Naive B cell (primary cell): ENCODE measurements around the gene SLC5A5. TPM values are rescaled to one million over a fixed set of nuclear protein-coding genes. Genes with fewer than 3 reads are reported as not detected.

Experiments
- ATAC-seq, 2 donors: fragments of 150-1000 bp; cut with Tn5 transposase; 2 replicates each; pipeline ENCODE4 v1.10.0; 2021; ENCODE audit warnings: low read depth in 2 of 2, mild to moderate bottlenecking in 2 of 2, moderate library complexity in 2 of 2
- DNase-seq: peaks from one replicate; pipeline ENCODE4 v3.0.0; 2022
- H3K27ac Mint-ChIP-seq, 6 donors: one replicate each; pipeline ENCODE4 v1.8.0; 2020 to 2022; ENCODE audit warnings: mild to moderate bottlenecking in 6 of 6, mixed read lengths in 6 of 6, moderate library complexity in 5 of 6, inconsistent platforms in 2 of 6
- H3K27me3 Mint-ChIP-seq, 3 donors: one replicate each; pipeline ENCODE4 v1.8.0; 2021 to 2022; ENCODE audit warnings: mixed read lengths in 3 of 3, mild to moderate bottlenecking in 1 of 3
- H3K36me3 Mint-ChIP-seq, 2 donors: one replicate each; pipeline ENCODE4 v1.8.0; 2020 to 2022; ENCODE audit warnings: mixed read lengths in 2 of 2, inconsistent platforms in 1 of 2, mild to moderate bottlenecking in 1 of 2
- H3K4me1 Mint-ChIP-seq, 3 donors: one replicate each; pipeline ENCODE4 v1.8.0; 2020 to 2022; ENCODE audit warnings: mixed read lengths in 3 of 3, inconsistent platforms in 1 of 3, mild to moderate bottlenecking in 1 of 3, moderate library complexity in 1 of 3
- H3K4me3 Mint-ChIP-seq, 8 donors: one replicate each; pipeline ENCODE4 v1.8.0; 2020 to 2022; ENCODE audit warnings: mild to moderate bottlenecking in 8 of 8, mixed read lengths in 8 of 8, moderate library complexity in 8 of 8, inconsistent platforms in 2 of 8
- H3K9me3 Mint-ChIP-seq, 7 donors: one replicate each; pipeline ENCODE4 v1.8.0; 2020 to 2022; ENCODE audit warnings: mixed read lengths in 7 of 7, mild to moderate bottlenecking in 5 of 7, inconsistent platforms in 2 of 7, moderate library complexity in 1 of 7
- polyA plus RNA-seq, 6 donors: library from polyadenylated mRNA; unstranded; fragments of 300-500 nt; fragmentation: Illumina TruSeq; gene quantifications; one replicate each; pipeline ENCODE4 v1.2.3, GENCODE V29; 2021; ENCODE audit warnings: low read depth in 6 of 6

SLC5A5 gene
- polyA plus RNA-seq, 6 donors from 2014 or later = 0.07 to 0.80 (median 0.19) TPM; not detected in 1

DNA sequence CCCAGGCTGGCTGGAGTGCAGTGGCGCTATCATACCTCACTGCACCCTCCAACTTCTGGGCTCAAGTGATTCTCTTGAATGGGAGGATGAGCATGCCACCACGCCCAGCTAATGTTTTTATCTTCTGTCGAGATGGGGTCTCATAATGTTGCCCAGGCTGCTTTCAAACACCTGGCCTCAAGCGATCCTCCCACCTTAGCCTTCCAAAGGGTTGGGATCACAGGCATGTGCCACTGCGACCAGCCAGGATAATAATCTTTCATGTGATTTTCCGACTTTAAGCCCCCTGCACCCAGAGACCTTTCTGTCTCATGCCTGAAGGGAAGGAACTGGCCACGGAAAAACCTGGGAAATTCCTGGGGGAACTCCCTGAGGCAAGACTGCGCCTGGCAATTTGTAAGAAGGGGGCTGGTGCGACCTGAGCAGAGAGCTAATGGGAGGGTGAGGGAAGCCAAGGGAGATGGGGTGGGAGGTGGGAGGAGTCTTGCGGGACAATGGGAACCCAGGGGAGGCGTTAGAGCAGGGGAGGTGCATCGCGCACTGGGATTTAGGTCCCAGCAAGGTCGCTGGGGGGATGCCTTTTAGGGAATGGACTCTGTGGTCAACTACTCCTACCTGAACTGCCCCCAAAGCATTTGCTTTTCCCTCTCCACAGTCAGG, 59.9 kb downstream of the SLC5A5 start:
- ATAC-seq (no peak), DNase-seq (no peak)
- Mint-ChIP-seq H3K27ac (peak overlapping the region in 5 of 6 donors; percentile 26 to 98 (median 67)), H3K4me1 (peaks cover 11 to 25% (median 18%) of the 10 kb centered on the region in 3 donors), H3K36me3 (no peaks in the 10 kb centered on the region), H3K4me3 (peak overlapping the region; percentile 62 to 94 (median 76)), H3K9me3 (no peaks in the 10 kb centered on the region), H3K27me3 (peaks cover 0 to 6% (median 4%) of the 10 kb centered on the region in 3 donors)

DNA sequence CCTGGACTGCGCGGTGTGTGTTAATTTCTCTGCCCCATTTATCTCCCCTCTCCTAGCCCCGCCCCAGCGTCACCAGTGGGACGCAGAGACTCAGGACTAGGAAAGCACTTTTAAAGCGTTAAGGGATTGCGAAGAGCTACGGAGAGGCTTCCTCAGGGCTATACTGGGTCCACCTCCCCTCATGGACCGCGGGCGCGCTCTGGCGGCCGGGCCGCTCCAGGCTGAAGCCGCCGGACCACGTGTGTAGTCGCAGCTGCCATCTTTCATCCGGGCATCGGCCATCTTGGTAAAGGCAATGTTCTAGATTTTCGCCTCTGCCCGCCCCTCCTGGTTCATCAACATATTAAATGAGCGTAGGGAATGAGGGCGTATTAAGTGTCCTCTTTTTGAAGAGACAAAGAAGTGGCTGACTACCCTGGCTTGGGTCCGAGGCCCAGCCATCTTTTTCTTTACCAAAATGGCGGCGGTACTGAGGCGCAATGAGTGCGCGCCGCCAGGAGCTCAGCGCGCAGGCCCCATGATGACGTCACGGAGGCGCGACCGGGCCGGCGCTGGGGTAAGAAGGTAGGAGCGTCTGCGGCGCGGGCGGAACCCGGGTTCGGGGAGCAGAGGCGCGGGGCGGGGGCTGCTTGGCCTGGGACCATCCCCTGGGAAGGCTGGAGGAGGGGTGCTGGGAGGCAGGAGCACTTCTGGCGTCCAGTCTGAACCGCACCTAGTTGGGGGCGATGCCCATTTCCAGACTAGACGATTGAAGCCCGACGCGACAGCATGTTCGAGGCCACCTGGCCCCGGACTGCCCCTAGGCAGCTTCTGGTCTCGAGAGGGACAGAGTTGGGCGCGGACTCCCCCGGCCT, 61.0 kb downstream of the SLC5A5 start, which contains the start of gene CCDC124:
CCDC124 (plus strand) TSS at position 531 of the 854 bp plus-strand sequence. CDS start 3,406 bp downstream, outside the sequence.
- no peaks in the 10 kb centered on the region for H3K36me3 Mint-ChIP-seq
- no peaks in the 10 kb centered on the region for H3K9me3 Mint-ChIP-seq
- peaks cover 11 to 25% (median 18%) of the 10 kb centered on the region in 3 donors for H3K4me1 Mint-ChIP-seq
- H3K27ac Mint-ChIP-seq = peak within 1 kb of the TSS; percentile 90 to 99 (median 98)
- H3K4me3 Mint-ChIP-seq = peak within 1 kb of the TSS; percentile 83 to 97 (median 94)
- ATAC-seq = peak; percentile 95 to 97
- DNase-seq = peak; percentile 94
- H3K27me3 Mint-ChIP-seq = no peaks in the 10 kb centered on the region

DNA sequence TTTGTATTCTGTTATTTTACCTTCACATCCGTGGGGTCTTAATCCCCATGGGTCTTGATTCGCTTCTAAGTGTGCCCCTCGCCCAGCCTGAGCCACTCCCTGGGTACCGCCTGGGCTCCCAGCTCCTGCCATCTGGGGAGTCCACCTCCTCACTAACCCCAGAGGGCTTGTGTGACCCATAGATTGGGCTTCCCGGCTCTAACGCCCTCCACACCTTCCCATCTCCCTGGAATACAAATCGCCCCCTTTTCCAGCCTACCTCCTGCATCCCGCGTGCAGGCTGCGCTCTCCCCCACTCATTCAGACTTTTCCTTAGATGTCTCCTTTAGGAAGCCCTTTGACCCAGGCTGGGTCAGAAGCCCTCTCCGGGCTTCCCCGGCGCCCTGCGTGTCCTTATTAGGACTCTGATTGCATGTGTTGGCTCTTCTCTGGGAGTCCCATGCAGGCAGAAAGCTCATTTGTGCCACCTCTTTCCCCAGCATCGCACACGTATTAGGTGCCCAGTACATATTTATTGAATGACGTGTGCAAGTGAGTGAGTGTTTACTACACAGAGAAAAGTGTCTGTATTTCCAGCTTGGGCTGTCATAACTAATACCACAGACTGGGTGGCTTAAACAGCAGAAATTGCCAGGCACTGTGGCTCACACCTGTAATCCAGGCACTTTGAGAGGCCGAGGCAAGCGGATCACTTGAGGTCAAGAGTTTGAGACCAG, 61.8 kb downstream of the SLC5A5 start:
- ATAC-seq (no peak), DNase-seq (no peak)
- H3K27me3 Mint-ChIP-seq = no peaks in the 10 kb centered on the region
- peak overlapping the region; percentile 90 to 99 (median 98) for H3K27ac Mint-ChIP-seq
- peak overlapping the region; percentile 83 to 97 (median 94) for H3K4me3 Mint-ChIP-seq
- no peaks in the 10 kb centered on the region for H3K36me3 Mint-ChIP-seq
- H3K9me3 Mint-ChIP-seq = no peaks in the 10 kb centered on the region
- peaks cover 11 to 28% (median 18%) of the 10 kb centered on the region in 3 donors for H3K4me1 Mint-ChIP-seq

DNA sequence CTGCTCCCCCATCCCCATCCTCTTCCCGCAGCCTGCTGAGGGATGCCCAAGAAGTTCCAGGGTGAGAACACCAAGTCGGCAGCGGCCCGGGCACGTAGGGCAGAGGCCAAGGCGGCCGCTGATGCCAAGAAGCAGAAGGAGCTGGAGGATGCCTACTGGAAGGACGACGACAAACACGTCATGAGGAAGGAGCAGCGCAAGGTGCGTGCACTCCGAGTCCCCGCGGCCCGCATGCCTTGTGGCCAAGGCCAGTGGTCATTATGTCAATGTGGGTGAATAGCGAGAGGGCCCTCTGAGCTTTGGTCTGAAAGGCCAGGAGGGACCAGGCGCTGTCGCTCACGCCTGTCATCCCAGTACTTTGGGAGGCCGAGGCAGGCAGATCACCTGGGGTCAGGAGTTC, 64.6 kb downstream of the SLC5A5 start:
- Mint-ChIP-seq H3K4me1 (peaks cover 11 to 26% (median 18%) of the 10 kb centered on the region in 3 donors), H3K27me3 (no peaks in the 10 kb centered on the region), H3K9me3 (no peaks in the 10 kb centered on the region), H3K27ac (no peak overlapping the region), H3K36me3 (no peaks in the 10 kb centered on the region), H3K4me3 (no peak overlapping the region)
- DNase-seq = no peak
- no peak for ATAC-seq

DNA sequence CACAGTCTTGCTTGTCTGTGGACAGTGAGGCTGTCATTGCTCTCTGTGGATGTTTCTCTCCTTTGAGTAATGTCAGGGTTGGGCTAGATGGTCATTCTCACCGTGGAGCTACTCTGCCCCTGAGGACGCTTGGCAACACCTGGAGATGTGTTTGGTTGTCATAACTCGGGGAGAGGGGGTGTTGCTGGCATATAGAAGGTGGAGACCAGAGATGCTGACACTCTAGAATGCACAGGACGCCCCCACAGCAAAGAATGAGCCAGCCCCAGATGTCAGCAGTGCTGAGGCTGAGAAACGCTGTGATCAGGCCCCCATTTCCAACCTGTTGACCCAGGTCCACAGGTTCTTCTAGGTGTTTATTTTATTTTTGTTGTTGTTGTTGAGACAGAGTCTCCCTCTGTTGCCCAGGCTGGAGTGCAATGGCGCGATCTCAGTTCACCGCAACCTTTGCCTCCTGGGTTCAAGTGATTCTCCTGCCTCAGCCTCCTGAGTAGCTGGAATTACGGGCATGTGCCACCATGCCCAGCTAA, 65.7 kb downstream of the SLC5A5 start:
- ATAC-seq (no peak), DNase-seq (no peak)
- Mint-ChIP-seq H3K27ac (peak overlapping the region in 1 of 6 donors; percentile 66), H3K4me1 (peaks cover 11 to 17% (median 15%) of the 10 kb centered on the region in 3 donors), H3K36me3 (no peaks in the 10 kb centered on the region), H3K27me3 (no peaks in the 10 kb centered on the region), H3K4me3 (no peak overlapping the region), H3K9me3 (no peaks in the 10 kb centered on the region)

DNA sequence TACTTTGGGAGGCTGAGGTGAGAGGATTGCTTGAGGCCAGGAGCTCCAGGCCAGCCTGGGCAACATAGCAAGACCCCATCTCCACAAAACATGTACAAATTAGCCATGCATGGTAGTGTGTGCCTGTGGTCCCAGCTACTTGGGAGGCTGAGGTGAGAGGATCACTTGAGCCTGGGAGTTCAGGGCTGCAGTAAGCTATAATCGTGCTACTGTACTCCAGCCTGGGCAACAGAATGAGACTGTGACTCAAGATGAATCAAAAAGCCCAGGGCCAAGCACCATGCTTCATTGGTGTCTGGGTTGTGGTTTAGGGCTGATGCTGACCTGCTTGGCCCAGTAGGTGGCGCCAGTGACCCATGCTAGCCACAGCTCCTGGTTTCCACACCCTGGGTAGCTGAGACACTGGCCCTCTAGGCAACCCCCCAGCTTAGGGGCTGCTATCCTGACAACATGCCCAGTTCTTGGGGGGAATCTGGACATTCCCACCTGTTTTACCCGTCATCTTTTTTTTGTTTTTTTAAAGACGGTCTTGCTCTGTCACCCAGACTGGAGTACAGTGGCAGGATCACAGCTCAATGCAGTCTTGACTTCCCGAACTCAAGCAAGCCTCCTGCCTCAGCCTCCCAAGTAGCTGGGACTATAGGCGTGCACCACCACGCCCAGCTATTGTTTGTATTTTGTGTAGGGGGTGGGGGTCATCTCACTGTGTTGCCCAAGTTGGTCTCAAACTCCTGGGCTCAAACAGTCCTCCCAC, 66.5 kb downstream of the SLC5A5 start:
- H3K27me3 Mint-ChIP-seq = no peaks in the 10 kb centered on the region
- H3K4me3 Mint-ChIP-seq = peak overlapping the region in 1 of 8 donors; percentile 66
- DNase-seq (peak; percentile 81), ATAC-seq (peak; percentile 99)
- H3K9me3 Mint-ChIP-seq = no peaks in the 10 kb centered on the region
- H3K4me1 Mint-ChIP-seq = peaks cover 6 to 14% (median 7%) of the 10 kb centered on the region in 3 donors
- H3K36me3 Mint-ChIP-seq = no peaks in the 10 kb centered on the region
- H3K27ac Mint-ChIP-seq = no peak overlapping the region

DNA sequence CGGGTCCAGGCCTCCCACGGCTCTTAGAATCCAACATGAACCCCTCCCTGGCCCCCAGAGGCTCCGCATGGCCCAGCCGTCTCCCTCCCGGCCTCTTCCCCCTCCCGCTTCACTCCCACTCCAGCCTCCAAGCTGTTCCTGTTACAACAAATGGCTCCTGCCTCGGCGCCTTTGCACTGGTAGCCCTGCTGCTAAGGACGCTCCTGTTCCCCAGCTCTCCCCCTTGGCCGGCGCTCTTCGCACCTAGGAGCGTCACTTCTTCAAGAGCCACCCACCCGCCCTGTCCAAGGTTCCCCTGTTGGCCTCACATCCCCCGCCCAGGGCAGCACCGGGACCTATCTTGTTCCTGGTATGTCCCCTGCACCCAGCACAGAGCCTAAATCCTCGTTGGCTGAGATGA, 70.4 kb downstream of the SLC5A5 start:
- Mint-ChIP-seq H3K9me3 (no peaks in the 10 kb centered on the region), H3K27me3 (no peaks in the 10 kb centered on the region), H3K27ac (no peak overlapping the region), H3K4me1 (peaks cover 13 to 20% (median 17%) of the 10 kb centered on the region in 3 donors), H3K4me3 (no peak overlapping the region), H3K36me3 (no peaks in the 10 kb centered on the region)
- ATAC-seq (no peak), DNase-seq (no peak)

DNA sequence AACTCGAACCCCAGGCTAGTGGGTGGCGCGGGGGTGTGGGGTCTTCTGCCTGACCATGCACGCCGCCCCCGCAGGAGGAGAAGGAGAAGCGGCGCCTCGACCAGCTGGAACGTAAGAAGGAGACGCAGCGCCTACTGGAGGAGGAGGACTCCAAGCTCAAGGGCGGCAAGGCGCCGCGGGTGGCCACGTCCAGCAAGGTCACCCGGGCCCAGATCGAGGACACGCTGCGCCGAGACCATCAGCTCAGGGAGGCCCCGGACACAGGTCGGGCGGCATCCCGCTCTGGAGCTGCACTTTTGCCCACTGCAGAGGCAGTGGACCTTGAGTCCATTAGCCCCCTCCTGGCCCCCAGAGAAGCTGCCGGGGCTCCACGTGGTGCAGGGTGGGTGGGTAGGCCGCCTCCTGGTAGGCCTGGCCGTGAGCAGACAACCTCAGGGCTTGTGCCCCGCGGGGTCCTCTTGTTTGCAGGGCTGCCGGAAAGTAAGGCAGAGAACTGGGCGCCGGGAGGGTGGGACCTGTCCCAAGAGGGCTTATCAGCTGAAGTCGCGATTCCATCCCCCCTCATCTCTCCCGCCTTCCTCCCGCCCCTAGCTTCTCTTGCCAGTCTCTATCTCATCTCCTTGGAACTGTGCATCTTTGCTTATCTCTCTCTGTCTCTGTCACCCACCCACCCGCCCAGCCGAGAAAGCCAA, 71.0 kb downstream of the SLC5A5 start:
- H3K36me3 Mint-ChIP-seq = no peaks in the 10 kb centered on the region
- no peak overlapping the region for H3K4me3 Mint-ChIP-seq
- no peak for ATAC-seq
- H3K27me3 Mint-ChIP-seq = no peaks in the 10 kb centered on the region
- H3K27ac Mint-ChIP-seq = no peak overlapping the region
- peaks cover 18 to 24% (median 22%) of the 10 kb centered on the region in 3 donors for H3K4me1 Mint-ChIP-seq
- no peaks in the 10 kb centered on the region for H3K9me3 Mint-ChIP-seq
- no peak for DNase-seq

DNA sequence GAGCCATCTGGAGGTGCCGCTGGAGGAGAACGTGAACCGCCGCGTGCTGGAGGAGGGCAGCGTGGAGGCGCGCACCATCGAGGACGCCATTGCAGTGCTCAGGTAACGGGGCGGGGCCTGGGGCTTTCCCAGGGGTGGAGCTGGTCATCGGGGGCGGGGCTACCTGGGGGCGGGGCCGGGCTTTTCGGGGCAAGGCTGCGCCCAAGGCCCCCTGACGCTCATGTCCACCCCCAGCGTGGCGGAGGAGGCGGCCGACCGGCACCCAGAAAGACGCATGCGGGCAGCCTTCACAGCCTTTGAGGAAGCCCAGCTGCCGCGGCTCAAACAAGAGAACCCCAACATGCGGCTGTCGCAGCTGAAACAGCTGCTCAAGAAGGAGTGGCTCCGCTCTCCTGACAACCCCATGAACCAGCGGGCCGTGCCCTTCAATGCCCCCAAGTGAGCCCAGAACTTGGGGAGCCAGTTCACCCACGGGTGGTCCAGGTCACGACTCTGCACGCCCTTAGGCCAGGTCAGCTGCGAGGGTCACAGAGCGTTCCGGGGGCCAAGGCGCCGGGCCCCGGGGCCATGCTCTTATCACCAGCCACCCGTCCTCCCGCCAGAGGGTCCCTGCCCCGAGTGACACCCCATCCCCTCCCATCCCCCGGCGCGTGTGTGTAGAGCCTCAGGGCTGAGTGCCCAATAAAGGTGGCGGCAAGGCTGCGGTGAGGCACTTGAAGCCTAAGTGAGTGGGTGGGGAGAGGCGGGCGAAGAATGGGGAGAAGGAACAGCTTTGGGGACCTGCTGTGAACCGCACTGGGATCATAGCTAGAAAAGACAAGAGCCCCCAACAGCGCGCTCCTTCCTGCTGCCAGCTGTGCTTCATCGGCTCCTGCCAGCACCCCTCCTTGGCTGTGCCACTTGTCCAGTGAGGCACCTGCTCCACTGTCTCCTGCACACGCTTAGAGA, 71.8 kb downstream of the SLC5A5 start:
- no peaks in the 10 kb centered on the region for H3K27me3 Mint-ChIP-seq
- no peak overlapping the region for H3K4me3 Mint-ChIP-seq
- H3K9me3 Mint-ChIP-seq = no peaks in the 10 kb centered on the region
- no peak for ATAC-seq
- no peak for DNase-seq
- H3K36me3 Mint-ChIP-seq = no peaks in the 10 kb centered on the region
- H3K27ac Mint-ChIP-seq = no peak overlapping the region
- peaks cover 21 to 23% (median 21%) of the 10 kb centered on the region in 3 donors for H3K4me1 Mint-ChIP-seq

DNA sequence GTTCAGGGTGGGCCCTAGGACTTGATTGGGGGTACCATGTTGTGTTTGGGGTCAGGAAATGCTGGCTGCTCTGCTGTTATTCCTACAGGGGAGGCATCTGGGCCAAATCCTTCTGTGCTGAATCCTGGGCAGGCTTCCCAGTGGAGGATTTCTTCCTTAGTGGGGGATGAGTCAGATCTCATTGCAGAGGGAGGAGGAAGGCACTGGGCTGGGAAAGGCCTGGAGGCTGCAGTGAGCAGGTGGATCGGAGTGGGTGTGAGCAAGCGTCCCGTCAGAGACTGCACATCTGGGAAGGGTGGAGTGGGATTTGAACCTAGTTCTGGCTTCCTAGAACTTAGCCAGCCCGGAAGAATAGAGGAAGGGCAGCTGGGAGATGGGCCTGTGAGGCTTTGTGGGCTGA, 72.6 kb downstream of the SLC5A5 start:
- DNase-seq = no peak
- no peak for ATAC-seq
- peaks cover 0 to 4% (median 2%) of the 10 kb centered on the region in 3 donors for H3K27me3 Mint-ChIP-seq
- no peaks in the 10 kb centered on the region for H3K9me3 Mint-ChIP-seq
- H3K4me3 Mint-ChIP-seq = peak overlapping the region in 1 of 8 donors; percentile 45
- no peaks in the 10 kb centered on the region for H3K36me3 Mint-ChIP-seq
- peak overlapping the region in 3 of 6 donors; percentile 30 to 52 (median 33) for H3K27ac Mint-ChIP-seq
- H3K4me1 Mint-ChIP-seq = peaks cover 25 to 31% (median 28%) of the 10 kb centered on the region in 3 donors
